ENCODE results near the gene NXPH3. TPM values are rescaled to one million over a fixed set of nuclear protein-coding genes. Genes with fewer than 3 reads are reported as not detected.

The NXPH3 gene
- total and polyA plus RNA-seq, 8 donors = 1.0 to 2.7 (median 1.2) TPM

- intact Hi-C loops (cut with DNase I) = no loop called here
- Histone ChIP-seq H3K36me3 (no peaks in the 10 kb centered on the region), H3K27me3 (no peaks in the 10 kb centered on the region), H3K27ac (no peak overlapping the region), H3K4me3 (no peak overlapping the region), H3K9me3 (no peaks in the 10 kb centered on the region), H3K4me1 (no peaks in the 10 kb centered on the region)
- TF ChIP-seq CTCF (IDR thresholded peaks at IDR 0.05) = no peak
- DNase-seq = no peak
- ATAC-seq = no peak
These were observed 11.8 kb downstream of the NXPH3 start for GRCh38 chr17:49587366-49588073.

- Histone ChIP-seq H3K4me1 (no peaks in the 10 kb centered on the region), H3K36me3 (peaks cover 0 to 6% of the 10 kb centered on the region in 2 donors), H3K27ac (no peak overlapping the region), H3K27me3 (no peaks in the 10 kb centered on the region), H3K9me3 (no peaks in the 10 kb centered on the region), H3K4me3 (no peak overlapping the region)
- intact Hi-C loops (cut with DNase I) = no loop called here
- no peak for TF ChIP-seq CTCF (IDR thresholded peaks at IDR 0.05)
- DNase-seq (no peak), ATAC-seq (no peak)
These were observed 12.6 kb downstream of the NXPH3 start for GRCh38 chr17:49588312-49588711.

- peaks cover 0 to 9% of the 10 kb centered on the region in 2 donors for H3K36me3 ChIP-seq
These were observed 13.3 kb downstream of the NXPH3 start for GRCh38 chr17:49588726-49589576.

GRCh38 chr17:49589577-49589927 is 13.9 kb downstream of the NXPH3 start:
- TF ChIP-seq CTCF (IDR thresholded peaks at IDR 0.05) = no peak
- Histone ChIP-seq H3K27me3 (no peaks in the 10 kb centered on the region), H3K9me3 (no peaks in the 10 kb centered on the region), H3K4me3 (no peak overlapping the region), H3K27ac (no peak overlapping the region), H3K4me1 (no peaks in the 10 kb centered on the region), H3K36me3 (peaks cover 0 to 10% of the 10 kb centered on the region in 2 donors)
- DNase-seq (no peak), ATAC-seq (no peak)
- intact Hi-C loops (cut with DNase I) = no loop called here

More at GRCh38 chr17:49588726-49589576, 13.3 kb downstream of the NXPH3 start:
- Histone ChIP-seq H3K4me1 (no peaks in the 10 kb centered on the region), H3K9me3 (no peaks in the 10 kb centered on the region), H3K27me3 (no peaks in the 10 kb centered on the region), H3K27ac (no peak overlapping the region), H3K4me3 (no peak overlapping the region)
- no peak for ATAC-seq
- intact Hi-C loops (cut with DNase I) = no loop called here
- TF ChIP-seq CTCF (IDR thresholded peaks at IDR 0.05) = no peak
- no peak for DNase-seq

- Histone ChIP-seq H3K36me3 (peaks cover 0 to 18% of the 10 kb centered on the region in 2 donors), H3K27me3 (no peaks in the 10 kb centered on the region), H3K4me3 (no peak overlapping the region), H3K27ac (no peak overlapping the region), H3K4me1 (no peaks in the 10 kb centered on the region), H3K9me3 (no peaks in the 10 kb centered on the region)
- intact Hi-C loops (cut with DNase I) = no loop called here
- no peak for TF ChIP-seq CTCF (IDR thresholded peaks at IDR 0.05)
- DNase-seq = no peak
- no peak for ATAC-seq
These were observed 15.2 kb downstream of the NXPH3 start for GRCh38 chr17:49590874-49591273.
